ENCODE measurements around the gene FUNDC1.
"Not testable (repeated sequence)": the region's sequence is repeated elsewhere in the genome, so short reads cannot be mapped to it uniquely, and the experiment has no call there.

Gene FUNDC1

DNA sequence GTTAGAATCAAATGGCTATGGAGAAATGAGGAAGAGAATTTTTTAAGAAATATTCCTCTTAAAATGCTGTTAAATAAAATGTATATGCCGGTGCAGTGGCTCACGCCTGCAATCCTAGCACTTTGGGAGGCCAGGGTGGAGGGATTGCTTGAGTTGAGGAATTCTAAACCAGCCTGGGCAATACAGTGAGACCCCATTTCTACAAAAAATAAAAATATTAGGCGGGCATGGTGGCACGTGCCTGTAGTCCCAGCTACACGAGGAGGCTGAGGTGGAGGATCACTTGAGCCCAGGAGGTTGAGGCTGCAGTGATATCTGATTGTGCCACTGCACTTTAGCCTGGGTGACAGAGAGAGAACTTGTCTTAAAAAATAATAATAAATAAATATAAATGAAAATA lies 7.9 kb upstream of the FUNDC1 start:
- no peak for DNase-seq (ENCODE audit: low spot score)
- no peak for TF ChIP-seq CTCF (IDR thresholded peaks at IDR 0.05; ENCODE audit: extremely low read depth, missing control alignments)

- not testable (repeated sequence) for DNase-seq (ENCODE audit: low spot score)
Measured at GRCh38 chrX:44545454-44545853, 2.8 kb upstream of the FUNDC1 start.

DNA sequence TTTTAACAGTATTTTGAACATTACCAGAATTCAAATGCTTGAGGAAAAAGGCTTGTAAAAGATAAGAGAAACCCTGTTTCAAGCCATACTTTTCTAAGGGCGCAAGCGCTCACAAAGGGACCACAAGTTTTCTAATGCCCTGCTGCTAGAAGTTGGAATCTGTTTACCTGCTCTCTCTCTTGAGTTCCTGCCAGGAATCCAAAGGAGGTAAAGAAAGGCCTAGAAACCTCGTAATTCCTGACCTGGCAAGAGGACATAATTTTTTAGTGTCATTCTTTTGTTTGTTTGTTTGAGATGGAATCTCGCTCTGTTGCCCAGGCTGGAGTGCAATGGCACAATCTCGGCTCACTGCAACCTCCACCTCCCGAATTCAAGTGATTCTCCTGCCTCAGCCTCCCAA lies 1.4 kb upstream of the FUNDC1 start:
- no peak for DNase-seq (ENCODE audit: low spot score)
- TF ChIP-seq CTCF (IDR thresholded peaks at IDR 0.05; ENCODE audit: extremely low read depth, missing control alignments): no peak

DNA sequence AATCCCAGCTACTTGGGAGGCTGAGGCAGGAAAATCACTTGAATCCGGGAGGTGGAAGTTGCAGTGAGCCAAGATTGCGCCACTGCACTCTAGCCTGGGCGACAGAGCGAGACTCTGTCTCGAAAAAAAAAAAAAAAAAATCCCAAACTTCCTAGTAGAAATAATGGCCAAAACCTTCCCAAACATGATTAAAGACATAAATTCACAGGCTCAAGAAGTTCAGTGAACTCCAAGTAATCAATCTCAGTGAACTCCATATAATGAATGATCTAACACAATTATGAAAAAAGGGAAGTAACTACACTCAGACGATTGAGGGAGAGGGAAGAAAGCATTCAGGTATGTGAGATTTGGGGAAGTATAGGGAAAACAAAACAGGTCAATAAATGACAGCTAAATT lies 6.5 kb downstream of the FUNDC1 start:
- TF ChIP-seq CTCF (IDR thresholded peaks at IDR 0.05; ENCODE audit: extremely low read depth, missing control alignments): no peak
- no peak for DNase-seq (ENCODE audit: low spot score)

DNA sequence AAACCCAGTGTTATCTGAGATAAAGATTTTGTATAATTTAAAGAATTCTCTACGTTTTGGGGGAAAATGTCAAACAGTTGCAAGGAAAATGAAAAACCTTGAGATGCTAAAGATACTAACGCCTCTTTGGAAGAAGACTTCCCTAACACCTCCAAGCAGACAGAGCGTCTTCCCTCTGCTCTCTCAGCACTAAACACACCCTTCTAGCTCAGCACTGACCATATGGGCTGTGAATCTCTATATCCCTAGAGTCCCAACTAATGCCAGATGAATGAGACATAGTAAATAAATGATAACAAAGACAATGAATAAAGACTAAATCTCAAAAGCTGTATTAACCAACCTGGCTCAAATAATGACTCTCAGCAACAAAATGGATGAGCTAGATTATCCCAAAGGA lies 13.3 kb downstream of the FUNDC1 start:
- DNase-seq (ENCODE audit: low spot score): no peak
- no peak for TF ChIP-seq CTCF (IDR thresholded peaks at IDR 0.05; ENCODE audit: extremely low read depth, missing control alignments)

- no peak for DNase-seq (ENCODE audit: low spot score)
- TF ChIP-seq CTCF (IDR thresholded peaks at IDR 0.05; ENCODE audit: extremely low read depth, missing control alignments): no peak
Measured at GRCh38 chrX:44514272-44514671, 28.4 kb downstream of the FUNDC1 start.

DNA sequence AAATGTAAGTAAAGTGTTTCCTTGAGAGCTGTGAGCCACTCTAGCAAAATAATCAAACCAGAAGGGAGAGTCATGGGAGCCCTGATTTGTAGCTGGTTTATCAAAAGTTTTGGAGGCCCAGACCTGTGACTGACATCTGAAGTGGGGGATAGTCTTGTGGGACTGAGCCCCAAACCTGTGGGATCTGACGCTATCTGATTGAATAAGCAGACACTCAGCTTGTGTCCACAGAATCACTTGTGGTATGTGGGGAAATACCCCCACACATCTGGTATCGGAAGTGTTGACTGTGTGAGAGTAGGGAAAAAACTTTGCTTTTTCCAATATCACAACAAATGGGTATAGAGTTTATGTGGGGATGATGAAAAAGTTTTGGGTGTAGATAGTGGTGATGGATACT lies 35.4 kb downstream of the FUNDC1 start:
- no peak for TF ChIP-seq CTCF (IDR thresholded peaks at IDR 0.05; ENCODE audit: extremely low read depth, missing control alignments)

GRCh38 chrX:44506678-44507077 lies 36.0 kb downstream of the FUNDC1 start:
- DNase-seq (ENCODE audit: low spot score): no peak
- no peak for TF ChIP-seq CTCF (IDR thresholded peaks at IDR 0.05; ENCODE audit: extremely low read depth, missing control alignments)

More for the DNA sequence above, 35.4 kb downstream of the FUNDC1 start:
- DNase-seq (ENCODE audit: low spot score): peak; percentile 4

Measured in GM20000 (cell line).